Measurements from ENCODE around the gene BACH2. TPM values are rescaled to one million over a fixed set of nuclear protein-coding genes. Genes with fewer than 3 reads are reported as not detected.

The BACH2 gene
- total and polyA plus RNA-seq, 12 donors, result 0.16 to 4.7 (median 2.4) TPM

DNA sequence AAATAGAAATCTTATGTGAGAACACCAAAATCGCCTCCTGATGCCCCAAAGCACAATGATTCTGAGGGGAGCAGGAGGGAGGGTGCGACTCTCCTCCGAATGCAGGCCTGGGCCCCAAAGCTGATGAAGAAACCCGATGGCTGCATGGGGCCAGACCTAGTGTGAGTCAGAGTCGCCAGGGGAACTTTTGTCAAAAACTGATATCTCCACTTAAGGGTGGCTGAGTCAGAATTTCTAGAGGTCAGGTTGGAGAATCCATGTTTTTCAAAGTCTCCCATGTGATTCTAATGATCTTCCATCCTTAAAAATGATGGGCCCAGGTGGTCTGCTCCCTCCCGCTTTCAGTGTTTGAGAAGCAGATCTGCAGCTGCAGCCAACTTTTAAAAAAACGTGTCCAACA is 172.8 kb downstream of the BACH2 start:
- Histone ChIP-seq H3K4me1 (peaks cover 0 to 15% (median 0%) of the 10 kb centered on the region in 9 donors), H3K27ac (no peak overlapping the region), H3K9me3 (no peaks in the 10 kb centered on the region), H3K27me3 (no peaks in the 10 kb centered on the region), H3K4me3 (no peak overlapping the region), H3K36me3 (no peaks in the 10 kb centered on the region)
- intact Hi-C loops (cut with DNase I), result no loop called here
- 92 to 95% methylated on average over 7 of the region's 7 CpGs for WGBS, 2 donors
- DNase-seq (no peak), ATAC-seq (no peak)
- TF ChIP-seq, protein P1, sequence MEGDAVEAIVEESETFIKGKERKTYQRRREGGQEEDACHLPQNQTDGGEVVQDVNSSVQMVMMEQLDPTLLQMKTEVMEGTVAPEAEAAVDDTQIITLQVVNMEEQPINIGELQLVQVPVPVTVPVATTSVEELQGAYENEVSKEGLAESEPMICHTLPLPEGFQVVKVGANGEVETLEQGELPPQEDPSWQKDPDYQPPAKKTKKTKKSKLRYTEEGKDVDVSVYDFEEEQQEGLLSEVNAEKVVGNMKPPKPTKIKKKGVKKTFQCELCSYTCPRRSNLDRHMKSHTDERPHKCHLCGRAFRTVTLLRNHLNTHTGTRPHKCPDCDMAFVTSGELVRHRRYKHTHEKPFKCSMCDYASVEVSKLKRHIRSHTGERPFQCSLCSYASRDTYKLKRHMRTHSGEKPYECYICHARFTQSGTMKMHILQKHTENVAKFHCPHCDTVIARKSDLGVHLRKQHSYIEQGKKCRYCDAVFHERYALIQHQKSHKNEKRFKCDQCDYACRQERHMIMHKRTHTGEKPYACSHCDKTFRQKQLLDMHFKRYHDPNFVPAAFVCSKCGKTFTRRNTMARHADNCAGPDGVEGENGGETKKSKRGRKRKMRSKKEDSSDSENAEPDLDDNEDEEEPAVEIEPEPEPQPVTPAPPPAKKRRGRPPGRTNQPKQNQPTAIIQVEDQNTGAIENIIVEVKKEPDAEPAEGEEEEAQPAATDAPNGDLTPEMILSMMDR (IDR thresholded peaks at IDR 0.05), result no peak

GRCh38 chr6:90121982-90122381 is 174.7 kb downstream of the BACH2 start:
- Histone ChIP-seq H3K4me1 (peaks cover 0 to 11% (median 0%) of the 10 kb centered on the region in 9 donors), H3K27ac (no peak overlapping the region), H3K27me3 (no peaks in the 10 kb centered on the region), H3K4me3 (no peak overlapping the region), H3K9me3 (no peaks in the 10 kb centered on the region), H3K36me3 (no peaks in the 10 kb centered on the region)
- no peak for DNase-seq
- TF ChIP-seq, protein P1 (IDR thresholded peaks at IDR 0.05), result no peak
- intact Hi-C loops (cut with DNase I), result no loop called here
- peak in 6 of 8 donors; percentile 49 to 93 (median 85) for ATAC-seq
- WGBS, 2 donors, result 57 to 67% methylated on average over 4 of the region's 4 CpGs

DNA sequence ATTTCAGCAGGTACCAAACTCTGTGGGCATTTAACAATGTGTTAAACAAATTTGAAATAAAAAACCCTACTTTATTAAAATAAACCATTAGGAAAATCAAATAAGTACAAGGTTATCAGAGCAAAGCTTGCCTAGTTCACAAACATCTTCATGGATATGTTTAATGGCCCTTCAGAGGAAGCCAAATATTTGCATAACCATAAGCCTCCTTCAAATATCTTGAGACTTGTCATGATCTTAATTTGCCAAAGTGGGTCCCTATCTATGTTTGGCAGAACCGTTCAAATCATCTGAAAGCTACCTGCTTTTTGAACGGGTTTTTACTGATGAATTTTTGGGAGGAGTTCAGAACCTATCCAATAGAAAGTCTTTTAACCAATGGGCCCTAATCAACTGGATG is 176.3 kb downstream of the BACH2 start:
- TF ChIP-seq, protein P1 (IDR thresholded peaks at IDR 0.05), result no peak
- peaks cover 0 to 11% (median 0%) of the 10 kb centered on the region in 11 donors for H3K9me3 ChIP-seq
- no peaks in the 10 kb centered on the region for H3K36me3 ChIP-seq
- H3K4me3 ChIP-seq, result no peak overlapping the region
- no peaks in the 10 kb centered on the region for H3K27me3 ChIP-seq
- DNase-seq (no peak), ATAC-seq (no peak)
- no peak overlapping the region for H3K27ac ChIP-seq
- WGBS, 2 donors, result 92% methylated on average over 2 of the region's 2 CpGs
- intact Hi-C loops (cut with DNase I), result no loop called here
- peaks cover 0 to 8% (median 0%) of the 10 kb centered on the region in 9 donors for H3K4me1 ChIP-seq

GRCh38 chr6:90119618-90120017 is 177.0 kb downstream of the BACH2 start:
- no peak for DNase-seq
- no peak for ATAC-seq
- TF ChIP-seq, protein P1 (IDR thresholded peaks at IDR 0.05), result no peak
- 92 to 94% methylated on average over 3 of the region's 3 CpGs for WGBS, 2 donors
- H3K4me1 ChIP-seq, result peaks cover 0 to 8% (median 0%) of the 10 kb centered on the region in 9 donors
- intact Hi-C loops (cut with DNase I), result no loop called here
- H3K27me3 ChIP-seq, result no peaks in the 10 kb centered on the region
- no peak overlapping the region for H3K27ac ChIP-seq
- H3K9me3 ChIP-seq, result peaks cover 0 to 18% (median 0%) of the 10 kb centered on the region in 11 donors
- H3K36me3 ChIP-seq, result no peaks in the 10 kb centered on the region
- no peak overlapping the region for H3K4me3 ChIP-seq

Data from heart right ventricle (tissue), 16 donors.